Head of caudate nucleus (tissue), 42 donors: ENCODE data around the gene TMEM170A.

ENCODE experiments used
- DNase-seq, 42 donors: peaks; one replicate each; pipeline versions ENCODE4 v3.0.0 to v3.0.0-alpha.2; 2020 to 2021; ENCODE audit warnings: mixed read lengths in 7 of 42
- intact Hi-C: fragments of 100-400 bp; cut with DNase I; formaldehyde crosslinking; loops from one replicate; pipeline ENCODE4 v1.15.0; 2022

Gene TMEM170A

DNA sequence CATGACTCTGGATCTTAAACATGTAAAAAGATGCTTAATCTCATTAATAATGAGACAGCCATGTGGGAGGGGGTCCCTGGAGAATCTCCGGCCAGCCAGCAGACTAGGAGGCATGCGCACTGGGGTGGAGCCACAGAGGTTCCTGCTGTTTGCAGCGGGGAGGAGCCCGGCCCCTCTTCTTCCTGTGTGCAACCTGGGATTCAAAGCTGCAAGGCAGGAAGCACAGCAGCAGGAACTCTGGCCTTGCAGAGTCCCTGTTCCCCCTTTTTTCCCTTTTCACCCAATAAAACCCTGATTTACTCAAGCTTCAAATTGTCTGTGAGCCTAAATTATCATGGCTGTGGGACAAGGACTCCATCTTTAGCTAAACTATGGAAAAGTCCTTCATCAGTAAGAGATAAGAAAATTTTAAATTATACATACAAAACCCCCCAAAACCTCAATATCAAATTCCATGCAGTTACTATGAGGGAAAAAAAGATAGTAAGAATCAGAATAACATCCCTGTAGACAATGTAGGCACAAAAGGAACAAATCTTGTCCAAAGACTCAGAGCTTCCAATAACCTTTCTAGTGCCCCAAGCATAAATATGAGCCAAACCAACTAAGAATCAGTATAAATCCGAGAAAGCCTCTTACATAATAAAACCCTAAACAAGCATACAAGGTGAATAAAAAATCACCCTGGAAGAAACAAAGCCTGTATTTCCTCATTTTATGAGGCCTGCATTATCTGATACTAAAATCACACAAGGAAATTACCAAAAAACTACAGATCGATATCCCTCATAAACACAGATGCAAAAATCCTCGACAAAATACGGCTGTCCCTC lies 43.3 kb downstream of the TMEM170A start:
- peak in 36 of 42 donors; percentile 16 to 70 (median 43) for DNase-seq

DNA sequence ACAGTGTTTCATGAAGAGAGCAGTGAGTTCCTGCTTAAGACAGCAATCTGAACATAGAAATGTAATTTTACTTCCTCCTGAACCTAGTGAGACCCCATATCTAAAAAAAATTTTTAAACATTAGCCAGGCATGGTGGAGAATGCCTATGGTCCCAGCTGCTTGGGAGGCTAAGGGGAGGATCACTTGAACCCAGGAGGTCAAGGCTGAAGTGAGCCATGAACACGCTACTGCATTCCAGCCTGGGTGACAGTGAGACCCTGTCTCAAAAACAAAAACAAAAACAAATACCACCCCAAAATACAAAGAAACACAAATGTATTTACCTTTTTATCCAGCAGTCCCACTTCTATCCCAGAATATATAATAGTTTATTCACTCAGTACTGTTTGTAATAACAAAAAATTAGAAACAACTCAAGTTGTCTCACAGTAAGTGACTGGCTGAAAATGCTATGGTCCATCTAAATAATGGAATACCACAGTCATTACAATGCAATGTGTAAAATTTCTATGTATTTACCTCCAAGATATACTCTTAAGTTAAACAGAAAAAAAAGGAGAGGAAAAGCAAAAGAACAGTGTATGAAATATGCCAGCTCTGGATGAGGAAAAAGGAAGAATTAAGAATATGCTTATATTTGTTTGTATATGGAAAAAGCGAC lies 47.5 kb downstream of the TMEM170A start:
- intact Hi-C loops: no loop called here
- no peak for DNase-seq

More for the DNA sequence above, 43.3 kb downstream of the TMEM170A start:
- intact Hi-C loops: no loop called here

DNA sequence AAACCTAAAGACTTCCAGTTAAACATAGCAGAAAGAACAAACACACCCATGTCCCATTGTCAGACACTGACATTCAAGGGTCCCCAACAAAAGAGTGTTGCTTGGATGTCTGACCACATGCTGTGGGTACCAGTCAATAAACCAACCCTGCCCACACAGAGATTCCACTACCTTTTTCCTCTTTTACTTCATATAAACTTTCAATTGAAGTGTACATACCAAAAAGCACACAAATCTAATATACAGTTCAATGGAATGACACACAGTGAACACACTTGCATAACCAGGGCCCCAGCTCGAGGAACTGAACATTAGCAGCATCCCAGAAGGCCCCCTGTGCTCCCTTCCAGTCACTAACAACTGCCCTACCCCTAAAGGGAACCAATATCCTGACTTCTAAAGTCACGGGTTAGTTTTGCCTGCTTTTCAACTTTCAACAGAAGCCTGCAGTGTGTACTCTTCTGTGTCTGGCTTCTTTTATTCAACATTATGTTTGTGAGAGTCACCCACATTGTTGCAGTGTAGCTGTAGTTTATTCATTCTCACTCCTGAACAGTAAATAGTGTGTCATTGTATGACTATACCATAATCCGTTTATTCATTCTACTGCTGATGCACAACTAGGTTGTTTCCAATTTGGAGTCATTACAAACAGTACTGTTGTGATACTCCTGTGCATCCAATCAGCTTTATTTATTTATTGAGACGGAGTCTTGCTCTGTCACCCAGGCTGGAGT lies 49.2 kb downstream of the TMEM170A start:
- no peak for DNase-seq
- intact Hi-C loops: no loop called here

DNA sequence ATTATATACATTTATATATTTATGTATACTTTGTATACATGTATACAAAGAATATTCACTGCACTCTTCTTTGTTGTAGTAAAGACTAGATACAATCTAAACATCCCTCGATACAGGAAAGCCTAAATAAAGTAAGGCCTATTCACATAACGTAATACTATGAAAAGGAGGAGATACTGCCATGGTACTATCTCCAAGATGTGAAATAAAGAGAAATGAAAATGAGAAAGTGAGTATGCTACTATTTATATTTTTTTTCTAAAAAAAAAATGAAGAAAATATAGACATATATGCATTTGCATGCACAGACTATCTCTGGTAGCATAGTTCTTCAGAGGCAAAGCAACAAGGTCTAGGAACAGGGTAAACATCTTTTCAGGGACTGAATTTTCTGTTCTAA lies 50.5 kb downstream of the TMEM170A start:
- DNase-seq: no peak
- intact Hi-C loops: no loop called here

DNA sequence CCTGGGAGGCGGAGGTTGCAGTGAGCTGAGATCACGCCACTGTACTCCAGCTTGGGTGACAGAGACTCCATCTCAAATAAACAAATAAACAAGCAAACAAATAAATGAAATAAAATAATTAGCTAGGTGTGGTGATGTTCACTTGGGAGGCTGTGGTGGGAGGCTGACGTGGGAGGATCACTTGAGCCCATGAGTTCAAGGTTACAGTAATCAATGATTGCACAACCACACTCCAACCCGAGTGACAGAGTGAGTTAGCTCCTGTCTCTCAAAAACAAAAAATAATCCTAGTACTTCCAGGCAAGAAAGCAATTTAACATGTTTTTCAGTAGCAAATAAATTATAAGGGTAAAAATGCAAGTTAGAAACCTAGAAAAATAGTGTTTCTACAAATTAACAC lies 57.5 kb downstream of the TMEM170A start:
- intact Hi-C loops: no loop called here
- DNase-seq: no peak

DNA sequence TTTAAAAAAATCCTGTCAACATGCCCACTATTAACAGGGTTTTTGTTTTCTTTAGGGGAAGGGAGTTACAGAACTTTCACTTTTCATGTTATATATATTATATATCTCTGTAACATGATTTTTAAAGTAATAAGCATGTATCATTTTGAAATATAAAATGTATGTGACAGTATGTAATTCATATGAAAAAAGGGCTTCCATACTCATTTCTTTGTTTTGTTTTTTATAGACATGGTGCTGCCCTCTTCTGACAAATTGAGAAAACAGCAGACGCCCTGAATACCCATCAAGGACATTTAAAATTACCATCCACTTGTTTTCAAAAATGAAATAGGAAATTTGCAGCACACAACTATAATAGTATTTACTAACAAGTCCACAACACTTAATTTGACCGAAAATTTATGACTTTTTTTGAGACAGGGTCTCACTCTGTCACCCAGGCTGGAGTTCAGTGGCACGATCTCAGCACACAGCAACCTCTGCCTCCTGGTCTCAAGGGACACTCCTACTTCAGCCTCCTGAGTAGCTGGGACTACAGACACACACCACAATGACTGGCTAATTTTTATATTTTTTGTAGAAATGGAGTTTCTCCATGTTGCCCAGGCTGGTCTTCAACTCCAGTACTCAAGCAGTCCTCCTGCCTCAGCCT lies 61.5 kb downstream of the TMEM170A start:
- DNase-seq: peak in 3 of 42 donors; percentile 11 to 37 (median 16)

DNA sequence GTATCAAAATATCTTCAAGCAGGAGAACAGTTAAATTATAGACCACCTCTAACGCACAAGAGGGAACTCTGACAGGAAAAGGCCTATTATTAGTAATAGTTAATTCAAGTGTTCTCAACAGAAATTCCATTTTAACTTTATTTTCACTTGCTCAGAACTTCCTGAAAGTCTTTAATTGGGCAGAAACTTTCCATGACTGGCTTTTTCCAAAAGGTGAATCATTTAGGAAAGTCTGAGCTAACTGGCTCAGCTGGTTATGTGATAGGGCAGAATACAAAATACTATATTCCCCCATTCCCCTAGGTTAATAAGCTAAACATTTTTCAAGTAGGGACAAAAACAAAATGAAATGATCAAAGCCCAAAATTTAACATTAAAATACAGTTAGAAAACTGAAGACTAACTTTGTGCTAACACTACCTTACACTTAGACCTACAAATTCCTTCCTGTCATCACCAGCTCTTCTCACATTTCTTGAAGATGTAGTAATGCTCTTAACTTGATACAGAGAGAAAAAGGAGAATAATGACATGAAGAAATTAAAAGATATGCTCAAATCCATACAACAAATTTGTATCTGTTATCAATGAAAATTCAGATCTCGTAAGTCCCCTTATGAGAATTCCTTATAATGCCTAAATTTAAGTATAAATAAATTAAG lies 62.2 kb downstream of the TMEM170A start:
- intact Hi-C loops: no loop called here

More for the DNA sequence above, 61.5 kb downstream of the TMEM170A start:
- intact Hi-C loops: no loop called here

DNA sequence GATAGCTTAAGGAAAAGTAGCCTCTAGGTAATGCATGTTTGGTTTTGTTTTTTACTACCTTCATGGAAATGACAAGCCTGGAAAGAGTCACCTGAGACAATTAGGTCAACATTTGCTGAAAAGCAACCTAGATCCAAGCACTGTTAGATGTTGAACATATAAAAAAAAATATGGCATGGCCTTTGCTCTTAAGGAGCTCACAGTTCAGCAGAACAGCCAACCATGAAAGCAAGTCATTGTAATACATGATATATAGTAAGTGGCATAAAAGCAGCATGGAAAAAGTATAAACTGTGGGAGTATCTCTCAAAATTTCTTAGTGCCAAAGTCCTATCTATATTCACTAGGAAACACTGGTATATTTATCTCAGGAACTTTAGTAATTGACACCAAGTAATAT lies 62.8 kb downstream of the TMEM170A start:
- DNase-seq: no peak
- intact Hi-C loops: no loop called here

More for the DNA sequence above, 62.2 kb downstream of the TMEM170A start:
- no peak for DNase-seq

DNA sequence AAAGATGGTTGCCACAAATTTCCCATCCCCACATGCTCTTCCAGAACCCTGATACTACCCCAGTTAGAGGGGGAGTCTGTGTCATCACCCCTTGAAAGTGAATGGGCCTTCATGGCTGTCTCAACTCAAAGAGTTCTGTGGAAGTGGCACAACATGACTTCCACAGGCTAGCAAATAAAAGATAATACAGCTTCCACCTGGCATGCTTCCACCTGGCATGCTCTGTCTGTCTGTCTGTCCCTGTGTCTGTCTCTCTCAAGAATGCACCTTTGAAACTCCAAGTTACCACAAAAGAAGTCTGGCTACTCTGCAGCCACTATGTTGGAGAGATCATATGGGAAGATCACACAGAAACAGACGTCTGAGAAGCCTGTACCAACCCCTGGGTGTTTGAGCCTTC lies 66.2 kb downstream of the TMEM170A start:
- intact Hi-C loops: no loop called here

DNA sequence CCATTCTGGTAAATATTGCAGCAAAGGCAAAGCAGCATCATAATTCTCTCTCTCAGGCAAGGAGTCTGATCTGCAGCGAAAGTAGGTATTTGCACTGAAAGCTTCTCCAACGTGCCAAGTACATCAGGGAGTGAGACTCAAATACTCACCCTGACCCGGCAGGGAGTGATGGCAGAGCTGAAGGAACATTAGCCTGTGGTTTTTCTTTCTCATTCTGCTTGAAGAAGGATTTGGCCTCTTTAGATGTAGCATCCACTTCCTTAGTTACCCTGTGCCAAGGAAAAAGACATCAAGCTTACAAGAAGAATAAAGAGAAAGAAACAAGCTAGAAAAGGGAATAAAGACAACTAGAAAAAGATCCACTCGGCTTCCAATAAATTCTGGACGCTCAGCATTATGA lies 69.5 kb downstream of the TMEM170A start:
- intact Hi-C loops: no loop called here
- no peak for DNase-seq

More for the DNA sequence above, 66.2 kb downstream of the TMEM170A start:
- no peak for DNase-seq
